HCT116 (cell line): ENCODE measurements around the gene GGT5.
A peak's percentile ranks its signal among the peaks of the same experiment; 100 is the strongest.

Experiments
- ATF3 ChIP-seq: IDR thresholded peaks from 2 replicates; pipeline ENCODE4 v1.6.1; 2012
- CBX3 ChIP-seq: IDR thresholded peaks from 2 replicates; pipeline ENCODE4 v1.6.1; 2012; ENCODE audit warnings: low read depth
- CEBPB ChIP-seq: IDR thresholded peaks from 2 replicates; pipeline ENCODE4 v1.6.1; 2012; ENCODE audit warnings: low read depth
- ELF1 ChIP-seq: IDR thresholded peaks from 2 replicates; pipeline ENCODE4 v1.6.1; 2012; ENCODE audit warnings: low read depth, borderline replicate concordance
- EZH2 ChIP-seq: fragments of 200-600 bp; sonication (generic); IDR thresholded peaks from 2 replicates; pipeline ENCODE4 v1.6.1; 2017; ENCODE audit warnings: antibody characterized with exemption, mixed run types
- EZH2phosphoT487 ChIP-seq: fragments of 200-600 bp; IDR thresholded peaks from 2 replicates; pipeline ENCODE4 v1.6.1; 2018; ENCODE audit warnings: antibody characterized with exemption, borderline replicate concordance
- POLR2A ChIP-seq: IDR thresholded peaks from 2 replicates; pipeline ENCODE4 v1.7.0; 2011; ENCODE audit warnings: borderline replicate concordance; ENCODE audit not compliant: insufficient read depth, insufficient read length; ENCODE audit errors: extremely low read depth
- POLR2AphosphoS5 ChIP-seq: IDR thresholded peaks from 2 replicates; pipeline ENCODE4 v1.6.1; 2011; ENCODE audit warnings: mild to moderate bottlenecking, low read depth, low read length, moderate library complexity
- RAD21 ChIP-seq: IDR thresholded peaks from 2 replicates; pipeline ENCODE4 v1.6.1; 2012; ENCODE audit warnings: low read depth, mild to moderate bottlenecking
- YY1 ChIP-seq: IDR thresholded peaks from 2 replicates; pipeline ENCODE4 v1.6.1; 2011; ENCODE audit warnings: low read length, low read depth, moderate library complexity, mild to moderate bottlenecking; ENCODE audit not compliant: insufficient replicate concordance; ENCODE audit errors: extremely low read depth
- ZBTB33 ChIP-seq: IDR thresholded peaks from 2 replicates; pipeline ENCODE4 v1.6.1; 2011; ENCODE audit warnings: mild to moderate bottlenecking, low read length, moderate library complexity; ENCODE audit not compliant: insufficient replicate concordance; ENCODE audit errors: extremely low read depth
- ZFX ChIP-seq: fragments of 450-650 bp; IDR thresholded peaks from 2 replicates; pipeline ENCODE4 v1.6.1; 2017
- TF ChIP-seq, protein P1 (sequence below), 3 experiments: fragments of 200-600 bp in 1 of 3; sonication (generic) in 1 of 3; IDR thresholded peaks in 2 of 3; conservative IDR thresholded peaks in 1 of 3; 2 replicates each; pipeline ENCODE4 v1.5.1; 2012 to 2017; ENCODE audit warnings: low read depth in 2 of 3, low read length in 2 of 3, antibody characterized with exemption in 1 of 3, borderline replicate concordance in 1 of 3, control low read depth in 1 of 3, mild to moderate bottlenecking in 1 of 3, mixed read lengths in 1 of 3, mixed run types in 1 of 3, moderate library complexity in 1 of 3; ENCODE audit not compliant: insufficient read depth in 1 of 3
- TF ChIP-seq, protein P2 (sequence below): IDR thresholded peaks from 2 replicates; pipeline ENCODE4 v1.6.1; 2012; ENCODE audit warnings: low read depth

DNA sequence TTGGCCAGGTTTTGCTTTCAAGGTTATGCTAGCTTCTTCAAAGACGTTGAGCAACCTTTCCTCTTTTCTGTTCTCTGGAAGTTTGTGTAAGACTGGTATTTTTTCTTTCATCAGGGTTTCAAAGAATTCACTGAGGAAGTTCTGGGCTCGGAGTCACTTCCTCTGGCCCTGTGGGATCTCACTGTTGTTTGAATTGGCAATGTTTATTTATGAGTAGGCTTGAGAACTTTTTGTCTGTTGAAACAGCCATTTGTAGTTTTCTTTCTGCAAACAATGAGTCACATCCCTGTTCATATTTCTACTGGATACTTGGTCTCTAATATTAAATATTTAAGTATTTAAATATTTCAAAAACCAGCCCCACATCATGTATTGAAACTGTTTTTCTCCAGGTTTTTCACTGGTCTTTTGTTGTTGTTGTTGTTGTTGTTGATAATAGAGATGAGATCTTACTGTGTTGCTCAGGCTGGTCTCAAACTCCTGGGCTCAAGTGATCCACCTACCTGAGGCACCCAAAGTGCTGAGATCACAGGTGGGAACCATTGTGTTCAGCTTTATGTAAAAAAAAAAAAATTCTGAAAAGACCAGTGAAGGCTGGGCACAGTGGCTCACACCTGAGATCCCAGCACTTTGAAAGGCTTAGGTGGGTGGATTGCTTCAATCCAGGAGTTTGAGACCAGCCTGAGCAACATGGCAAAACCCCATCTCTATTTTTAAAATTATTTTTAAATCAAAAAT, 36.7 kb downstream of the GGT5 start:
- no peak for TF ChIP-seq EZH2
- no peak for TF ChIP-seq POLR2A
- TF ChIP-seq, protein P1, sequence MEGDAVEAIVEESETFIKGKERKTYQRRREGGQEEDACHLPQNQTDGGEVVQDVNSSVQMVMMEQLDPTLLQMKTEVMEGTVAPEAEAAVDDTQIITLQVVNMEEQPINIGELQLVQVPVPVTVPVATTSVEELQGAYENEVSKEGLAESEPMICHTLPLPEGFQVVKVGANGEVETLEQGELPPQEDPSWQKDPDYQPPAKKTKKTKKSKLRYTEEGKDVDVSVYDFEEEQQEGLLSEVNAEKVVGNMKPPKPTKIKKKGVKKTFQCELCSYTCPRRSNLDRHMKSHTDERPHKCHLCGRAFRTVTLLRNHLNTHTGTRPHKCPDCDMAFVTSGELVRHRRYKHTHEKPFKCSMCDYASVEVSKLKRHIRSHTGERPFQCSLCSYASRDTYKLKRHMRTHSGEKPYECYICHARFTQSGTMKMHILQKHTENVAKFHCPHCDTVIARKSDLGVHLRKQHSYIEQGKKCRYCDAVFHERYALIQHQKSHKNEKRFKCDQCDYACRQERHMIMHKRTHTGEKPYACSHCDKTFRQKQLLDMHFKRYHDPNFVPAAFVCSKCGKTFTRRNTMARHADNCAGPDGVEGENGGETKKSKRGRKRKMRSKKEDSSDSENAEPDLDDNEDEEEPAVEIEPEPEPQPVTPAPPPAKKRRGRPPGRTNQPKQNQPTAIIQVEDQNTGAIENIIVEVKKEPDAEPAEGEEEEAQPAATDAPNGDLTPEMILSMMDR (IDR thresholded peaks at IDR 0.05 in 2 of 3, conservative IDR thresholded peaks at IDR 0.05 in 1 of 3; ENCODE audit: borderline replicate concordance in 1 of 3, insufficient read depth in 1 of 3, low read depth in 2 of 3, low read length in 2 of 3): no peak
- peak; percentile 51; the same call in 1 of the 2 replicates for TF ChIP-seq CBX3
- 0 out of 2 replicates have a peak, but pooled peaks have one; percentile 45 for TF ChIP-seq POLR2AphosphoS5
- TF ChIP-seq, protein P2, sequence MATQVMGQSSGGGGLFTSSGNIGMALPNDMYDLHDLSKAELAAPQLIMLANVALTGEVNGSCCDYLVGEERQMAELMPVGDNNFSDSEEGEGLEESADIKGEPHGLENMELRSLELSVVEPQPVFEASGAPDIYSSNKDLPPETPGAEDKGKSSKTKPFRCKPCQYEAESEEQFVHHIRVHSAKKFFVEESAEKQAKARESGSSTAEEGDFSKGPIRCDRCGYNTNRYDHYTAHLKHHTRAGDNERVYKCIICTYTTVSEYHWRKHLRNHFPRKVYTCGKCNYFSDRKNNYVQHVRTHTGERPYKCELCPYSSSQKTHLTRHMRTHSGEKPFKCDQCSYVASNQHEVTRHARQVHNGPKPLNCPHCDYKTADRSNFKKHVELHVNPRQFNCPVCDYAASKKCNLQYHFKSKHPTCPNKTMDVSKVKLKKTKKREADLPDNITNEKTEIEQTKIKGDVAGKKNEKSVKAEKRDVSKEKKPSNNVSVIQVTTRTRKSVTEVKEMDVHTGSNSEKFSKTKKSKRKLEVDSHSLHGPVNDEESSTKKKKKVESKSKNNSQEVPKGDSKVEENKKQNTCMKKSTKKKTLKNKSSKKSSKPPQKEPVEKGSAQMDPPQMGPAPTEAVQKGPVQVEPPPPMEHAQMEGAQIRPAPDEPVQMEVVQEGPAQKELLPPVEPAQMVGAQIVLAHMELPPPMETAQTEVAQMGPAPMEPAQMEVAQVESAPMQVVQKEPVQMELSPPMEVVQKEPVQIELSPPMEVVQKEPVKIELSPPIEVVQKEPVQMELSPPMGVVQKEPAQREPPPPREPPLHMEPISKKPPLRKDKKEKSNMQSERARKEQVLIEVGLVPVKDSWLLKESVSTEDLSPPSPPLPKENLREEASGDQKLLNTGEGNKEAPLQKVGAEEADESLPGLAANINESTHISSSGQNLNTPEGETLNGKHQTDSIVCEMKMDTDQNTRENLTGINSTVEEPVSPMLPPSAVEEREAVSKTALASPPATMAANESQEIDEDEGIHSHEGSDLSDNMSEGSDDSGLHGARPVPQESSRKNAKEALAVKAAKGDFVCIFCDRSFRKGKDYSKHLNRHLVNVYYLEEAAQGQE: no peak
- peak; percentile 99 for TF ChIP-seq CEBPB
- TF ChIP-seq ZBTB33: no peak
- TF ChIP-seq ELF1: no peak; the same call in 1 of the 2 replicates
- TF ChIP-seq EZH2phosphoT487: no peak
- TF ChIP-seq ATF3: no peak
- TF ChIP-seq ZFX: no peak
- no peak for TF ChIP-seq YY1
- TF ChIP-seq RAD21: no peak
